Skin epidermis (tissue), 12 donors: Measurements from ENCODE around the gene PTTG2.
A peak's percentile ranks its signal among the peaks of the same experiment; 100 is the strongest.

Source experiments
- H3K27ac ChIP-seq, 21 experiments: fragments of 200-600 bp; sonication (generic) in 11 of 21; one replicate each; pipeline ENCODE4 v1.5.0; 2020; ENCODE audit warnings: mild to moderate bottlenecking in 3 of 21, inconsistent platforms in 2 of 21, moderate library complexity in 2 of 21
- H3K4me3 ChIP-seq, 7 experiments: fragments of 200-600 bp; sonication (generic) in 2 of 7; one replicate each; pipeline ENCODE4 v1.5.0; 2020; ENCODE audit warnings: inconsistent platforms in 2 of 7, mild to moderate bottlenecking in 2 of 7, moderate library complexity in 1 of 7

Gene PTTG2

GRCh38 chr4:37981844-37982720, 21.9 kb downstream of the PTTG2 start:
- H3K27ac ChIP-seq = no peak overlapping the region
- no peak overlapping the region for H3K4me3 ChIP-seq

GRCh38 chr4:37982736-37983135, 22.5 kb downstream of the PTTG2 start:
- no peak overlapping the region for H3K27ac ChIP-seq
- H3K4me3 ChIP-seq = no peak overlapping the region

- no peak overlapping the region for H3K27ac ChIP-seq
Observed at GRCh38 chr4:37983951-37984350, 23.8 kb downstream of the PTTG2 start.

GRCh38 chr4:37985730-37986275, 25.6 kb downstream of the PTTG2 start:
- Histone ChIP-seq H3K27ac (no peak overlapping the region), H3K4me3 (no peak overlapping the region)

More at GRCh38 chr4:37983951-37984350, 23.8 kb downstream of the PTTG2 start:
- H3K4me3 ChIP-seq = no peak overlapping the region

- Histone ChIP-seq H3K27ac (peak overlapping the region in 2 of 21 experiments; percentile 56 to 61), H3K4me3 (no peak overlapping the region)
Observed at GRCh38 chr4:37988670-37989069, 28.5 kb downstream of the PTTG2 start.

GRCh38 chr4:37989398-37990260, 29.4 kb downstream of the PTTG2 start:
- Histone ChIP-seq H3K27ac (peak overlapping the region in 13 of 21 experiments; percentile 3 to 72 (median 41)), H3K4me3 (no peak overlapping the region)

- Histone ChIP-seq H3K4me3 (no peak overlapping the region), H3K27ac (peak overlapping the region in 6 of 21 experiments; percentile 7 to 61 (median 34))
Observed at GRCh38 chr4:37990731-37991245, 30.6 kb downstream of the PTTG2 start.

- H3K4me3 ChIP-seq = no peak overlapping the region
Observed at GRCh38 chr4:37991623-37992410, 31.6 kb downstream of the PTTG2 start.

GRCh38 chr4:37993806-37994205, 33.6 kb downstream of the PTTG2 start:
- peak overlapping the region in 1 of 21 experiments; percentile 55 for H3K27ac ChIP-seq
- H3K4me3 ChIP-seq = no peak overlapping the region

More at GRCh38 chr4:37991623-37992410, 31.6 kb downstream of the PTTG2 start:
- H3K27ac ChIP-seq = no peak overlapping the region

- H3K27ac ChIP-seq = peak overlapping the region in 1 of 21 experiments; percentile 55
- H3K4me3 ChIP-seq = no peak overlapping the region
Observed at GRCh38 chr4:37994569-37994968, 34.4 kb downstream of the PTTG2 start.

- Histone ChIP-seq H3K4me3 (no peak overlapping the region), H3K27ac (peak overlapping the region in 2 of 21 experiments; percentile 18 to 68)
Observed at GRCh38 chr4:37995299-37995821, 35.2 kb downstream of the PTTG2 start.

GRCh38 chr4:37995981-37996775, 36.0 kb downstream of the PTTG2 start:
- H3K27ac ChIP-seq = peak overlapping the region in 2 of 21 experiments; percentile 18 to 68
- H3K4me3 ChIP-seq = no peak overlapping the region

GRCh38 chr4:37998226-37998625, 38.0 kb downstream of the PTTG2 start:
- H3K27ac ChIP-seq = no peak overlapping the region
- H3K4me3 ChIP-seq = no peak overlapping the region

- H3K4me3 ChIP-seq = no peak overlapping the region
- H3K27ac ChIP-seq = no peak overlapping the region
Observed at GRCh38 chr4:37999000-37999716, 39.0 kb downstream of the PTTG2 start.

GRCh38 chr4:37999965-38000364, 39.8 kb downstream of the PTTG2 start:
- Histone ChIP-seq H3K27ac (no peak overlapping the region), H3K4me3 (no peak overlapping the region)

- Histone ChIP-seq H3K27ac (no peak overlapping the region), H3K4me3 (no peak overlapping the region)
Observed at GRCh38 chr4:38001927-38002326, 41.7 kb downstream of the PTTG2 start.

GRCh38 chr4:38002451-38003071, 42.4 kb downstream of the PTTG2 start:
- H3K27ac ChIP-seq = no peak overlapping the region

More at GRCh38 chr4:38002451-38003071, 42.4 kb downstream of the PTTG2 start:
- no peak overlapping the region for H3K4me3 ChIP-seq
